Stimulated activated CD8-positive, alpha-beta memory T cell treated with anti-CD3 and anti-CD28 coated beads, Interleukin-4, amount 100 ng/mL, for 4 hours (primary cell): Measurements from ENCODE around the gene TNNI3K.

Experiments used
- DNase-seq, 2 donors: peaks; one replicate each; pipeline ENCODE4 v3.0.0-alpha.2; 2020; ENCODE audit warnings: low read depth in 2 of 2, low spot score in 1 of 2

TNNI3K gene

GRCh38 chr1:74498901-74499300, 263.7 kb downstream of the TNNI3K start:
- DNase-seq = no peak

GRCh38 chr1:74502432-74502831, 267.2 kb downstream of the TNNI3K start:
- DNase-seq = no peak

GRCh38 chr1:74502858-74503257, 267.7 kb downstream of the TNNI3K start:
- DNase-seq = no peak

GRCh38 chr1:74504125-74504932, 269.1 kb downstream of the TNNI3K start:
- no peak for DNase-seq

GRCh38 chr1:74504933-74505512, 269.8 kb downstream of the TNNI3K start:
- DNase-seq = no peak

GRCh38 chr1:74505928-74506710, 270.9 kb downstream of the TNNI3K start:
- no peak for DNase-seq

GRCh38 chr1:74508449-74508848, 273.3 kb downstream of the TNNI3K start:
- DNase-seq = no peak

GRCh38 chr1:74512170-74512915, 277.2 kb downstream of the TNNI3K start, which contains the start of gene LRRC53:
TSS of gene LRRC53 (minus strand) at chr1:74512611. CDS start at chr1:74483349, 29,262 bp downstream.
- DNase-seq = no peak

- no peak for DNase-seq
These were observed 278.5 kb downstream of the TNNI3K start for GRCh38 chr1:74513411-74514300.

GRCh38 chr1:74517599-74518051, 282.4 kb downstream of the TNNI3K start:
- DNase-seq = no peak

GRCh38 chr1:74522148-74522547, 287.0 kb downstream of the TNNI3K start:
- no peak for DNase-seq

GRCh38 chr1:74523873-74524480, 288.8 kb downstream of the TNNI3K start:
- DNase-seq = no peak

GRCh38 chr1:74526708-74527107, 291.5 kb downstream of the TNNI3K start:
- DNase-seq = no peak

GRCh38 chr1:74528123-74528522, 292.9 kb downstream of the TNNI3K start:
- DNase-seq = no peak

- no peak for DNase-seq
These were observed 295.7 kb downstream of the TNNI3K start for GRCh38 chr1:74530892-74531291.

- DNase-seq = no peak
These were observed 296.6 kb downstream of the TNNI3K start for GRCh38 chr1:74531796-74532195.

GRCh38 chr1:74534241-74534640, 299.1 kb downstream of the TNNI3K start:
- no peak for DNase-seq

- no peak for DNase-seq
These were observed 310.6 kb downstream of the TNNI3K start for GRCh38 chr1:74545821-74546220.

GRCh38 chr1:74548961-74549750, 314.0 kb downstream of the TNNI3K start:
- DNase-seq = no peak
